ENCODE data around the gene UBE4B.
"Not testable (repeated sequence)": the region's sequence is repeated elsewhere in the genome, so short reads cannot be mapped to it uniquely, and the experiment has no call there.

Gene UBE4B

DNA sequence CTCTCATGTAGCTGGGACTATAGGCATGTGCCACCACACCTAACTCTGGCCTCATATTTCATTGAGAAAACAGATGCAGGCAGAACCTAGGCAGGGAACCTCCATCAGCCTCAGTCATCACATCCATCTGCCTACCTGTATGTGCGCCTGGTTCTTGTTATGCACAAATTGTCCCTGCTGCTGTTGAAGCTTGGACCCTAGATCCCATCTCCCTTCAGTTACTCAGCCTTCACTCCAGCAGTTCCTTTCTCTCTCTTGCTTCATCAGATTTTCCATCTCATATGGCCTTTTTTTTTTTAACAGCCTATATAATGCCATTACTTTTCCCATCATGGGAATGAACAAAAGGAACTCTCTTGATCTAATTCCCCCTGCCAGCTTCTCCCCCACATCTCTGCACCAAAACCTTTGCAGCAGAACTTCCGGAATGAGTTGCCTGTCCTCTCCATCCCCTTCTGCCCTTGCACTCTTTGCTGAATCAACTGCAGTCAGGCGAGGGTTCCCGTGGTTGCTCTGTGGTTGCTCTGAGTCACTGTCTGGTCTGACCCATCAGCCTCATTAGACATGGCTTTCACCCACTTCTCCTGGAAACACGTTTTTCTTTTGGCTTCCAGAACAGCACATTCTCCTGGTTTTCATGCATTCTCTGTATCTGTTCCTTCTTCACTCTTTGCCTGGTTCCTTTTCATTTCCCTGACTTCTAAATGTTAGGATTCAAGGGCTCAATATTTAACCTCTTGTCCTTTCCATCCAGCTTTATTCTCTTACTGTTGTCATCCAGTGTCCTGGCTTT, 41.5 kb downstream of the UBE4B start:
- peak; percentile 89 to 90 for DNase-seq

DNA sequence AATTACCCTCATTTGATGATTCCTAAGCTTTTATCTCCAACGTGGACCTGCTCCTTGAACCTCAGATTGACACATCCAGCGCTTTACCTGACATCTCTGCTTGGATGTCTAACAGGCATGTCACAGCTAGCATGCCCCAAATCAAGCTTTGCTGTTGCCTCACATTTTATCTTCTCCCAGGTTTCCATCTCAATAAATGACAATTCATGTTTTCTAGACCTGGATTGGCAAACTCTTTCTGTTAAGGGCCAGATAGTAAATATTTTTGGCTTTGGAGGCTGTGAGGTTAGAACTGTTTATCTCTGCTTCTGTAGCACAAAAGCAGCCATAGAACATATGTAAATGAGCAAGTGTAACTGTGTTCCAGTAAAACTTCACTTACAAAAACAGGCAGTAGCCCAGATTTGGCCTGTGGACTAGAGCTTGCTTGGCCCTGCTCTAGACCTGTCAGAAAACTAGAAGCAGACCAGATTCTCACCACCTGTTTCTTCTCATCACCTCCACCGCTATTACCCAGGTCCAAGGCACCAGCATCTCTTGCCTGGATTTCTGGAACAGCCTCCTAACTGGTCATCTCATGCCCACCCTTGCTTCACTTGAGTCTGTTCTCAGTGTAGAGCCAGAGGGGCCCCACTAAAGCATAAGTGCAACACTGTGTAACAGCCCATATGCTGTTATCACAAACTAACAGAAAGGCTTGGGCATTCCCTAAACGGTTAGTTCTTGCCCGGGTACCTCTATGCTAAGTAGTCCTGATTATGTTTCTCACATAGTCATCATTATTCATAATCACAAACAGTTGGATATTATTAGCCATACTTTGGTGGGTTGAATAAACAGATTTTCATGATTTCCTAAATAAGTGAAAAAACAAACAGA, 42.3 kb downstream of the UBE4B start:
- DNase-seq: no peak

DNA sequence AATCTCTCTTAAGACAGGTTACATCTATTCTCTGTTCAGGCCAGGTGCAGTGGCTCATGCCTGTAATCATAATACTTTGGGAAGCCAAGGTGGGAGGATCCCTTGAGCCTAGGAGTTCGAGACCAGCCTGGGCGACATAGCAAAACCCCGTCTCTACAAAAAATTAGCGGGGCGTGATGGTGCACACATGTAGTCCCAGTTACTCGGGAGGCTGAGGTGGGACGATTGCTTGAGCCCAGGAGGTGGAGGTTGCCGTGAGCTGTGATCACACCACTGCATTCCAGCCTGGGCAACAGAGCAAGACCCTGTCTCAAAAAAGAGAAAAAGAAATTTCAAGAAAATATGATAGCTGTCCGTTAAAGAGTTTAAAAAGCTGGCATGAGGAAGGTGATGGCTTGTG, 43.0 kb downstream of the UBE4B start:
- no peak for DNase-seq

DNA sequence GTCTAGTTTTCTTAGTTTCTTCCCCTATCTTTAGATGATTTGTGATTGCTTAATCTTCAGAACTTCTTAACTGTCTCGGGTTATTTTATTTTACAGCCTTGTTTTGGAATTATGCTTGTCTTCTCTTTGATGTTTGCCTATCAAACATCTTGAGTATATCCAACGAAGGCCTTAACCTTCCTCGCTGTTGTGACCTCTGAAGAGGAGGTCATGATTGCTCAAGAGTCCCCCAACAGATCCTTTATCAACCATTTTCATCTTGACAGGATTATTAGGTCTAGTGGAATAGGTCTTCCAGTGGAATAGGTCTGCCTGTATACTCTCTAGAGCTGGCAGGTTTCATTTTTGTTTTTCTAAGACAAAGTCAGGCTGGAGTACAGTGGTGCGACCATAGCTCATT, 45.7 kb downstream of the UBE4B start:
- DNase-seq: no peak

DNA sequence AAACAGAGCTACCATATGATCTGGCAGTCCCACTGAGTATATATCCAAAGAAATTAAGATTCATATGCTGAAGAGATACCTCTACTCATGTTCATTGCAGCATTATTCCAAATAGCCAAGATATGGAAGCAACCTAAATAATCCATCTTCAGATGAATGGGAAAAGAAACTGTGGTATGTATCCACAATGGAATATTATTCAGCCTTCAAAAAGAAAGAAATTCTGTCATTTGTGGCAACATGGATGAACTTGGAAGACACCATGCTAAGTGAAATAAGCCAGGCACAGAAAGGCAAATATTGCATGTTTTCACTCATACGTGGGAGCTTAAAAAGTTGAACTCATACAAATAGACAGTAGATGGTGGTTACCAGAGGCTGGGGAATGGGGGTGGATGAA, 47.8 kb downstream of the UBE4B start:
- no peak for DNase-seq

DNA sequence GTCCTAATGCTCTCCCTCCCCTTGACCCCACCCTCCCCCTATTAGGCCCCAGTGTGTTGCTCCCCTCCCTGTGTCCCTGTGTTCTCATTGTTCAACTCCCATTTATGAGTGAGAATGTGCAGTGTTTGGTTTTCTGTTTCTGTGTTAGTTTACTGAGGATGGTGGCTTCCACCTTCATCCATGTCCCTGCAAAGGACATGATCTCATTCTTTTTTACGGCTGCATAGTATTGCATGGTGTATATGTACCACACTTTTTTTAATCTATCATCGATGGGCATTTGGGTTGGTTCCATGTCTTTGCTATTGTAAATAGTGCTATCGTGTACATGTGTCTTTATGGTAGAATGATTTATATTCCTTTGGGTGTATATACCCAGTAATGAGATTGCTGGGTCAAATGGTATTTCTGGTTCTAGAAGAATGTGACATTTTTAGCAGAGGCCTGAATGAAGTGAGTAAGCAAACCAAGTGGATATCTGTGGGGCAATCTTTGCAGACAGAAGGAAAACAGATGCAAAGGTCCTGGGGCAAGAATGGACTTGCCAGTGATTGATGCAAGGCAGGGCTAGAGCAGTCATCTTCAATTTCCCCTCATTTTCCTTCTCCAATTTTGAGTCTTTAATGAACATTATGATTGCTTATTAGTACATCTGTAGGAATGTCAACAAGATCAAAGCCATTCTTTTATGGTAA, 50.2 kb downstream of the UBE4B start:
- DNase-seq: no peak

DNA sequence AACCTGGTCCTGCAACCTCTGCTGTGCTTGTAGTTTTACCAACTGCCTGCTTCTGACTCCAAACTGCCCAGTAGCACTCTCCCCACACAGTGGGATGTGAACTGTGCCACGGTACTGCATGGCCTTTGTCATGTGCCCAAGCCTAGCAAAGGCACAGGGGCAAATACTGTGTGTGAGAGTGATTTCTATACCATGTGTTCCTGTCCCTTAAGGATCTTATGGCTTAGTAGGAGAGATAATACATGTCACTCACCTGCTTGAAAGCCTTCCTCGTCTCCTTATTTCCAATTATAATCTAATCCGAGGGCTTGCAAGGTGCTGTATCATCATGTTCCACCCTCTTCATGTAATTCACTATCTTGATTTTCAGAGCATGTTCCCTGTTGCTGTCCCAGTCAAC, 51.3 kb downstream of the UBE4B start:
- DNase-seq: no peak

DNA sequence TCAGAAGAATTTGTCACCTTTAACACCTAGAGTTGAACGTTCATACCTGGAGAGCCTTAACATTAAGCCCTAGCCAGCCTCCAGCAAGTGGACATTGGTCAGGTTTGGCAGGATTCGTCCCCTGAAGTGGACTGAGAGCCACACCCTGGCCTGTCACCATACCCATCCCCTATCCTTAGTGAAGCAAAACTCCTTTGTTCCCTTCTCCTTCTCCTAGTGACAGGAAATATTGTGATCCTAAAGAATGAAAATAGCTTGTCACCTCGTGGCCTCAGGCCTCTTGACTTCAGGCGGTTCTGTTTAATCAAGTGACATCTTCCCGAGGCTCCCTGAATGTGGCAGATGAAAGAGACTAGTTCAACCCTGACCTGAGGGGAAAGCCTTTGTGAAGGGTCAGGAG, 52.3 kb downstream of the UBE4B start:
- no peak for DNase-seq

DNA sequence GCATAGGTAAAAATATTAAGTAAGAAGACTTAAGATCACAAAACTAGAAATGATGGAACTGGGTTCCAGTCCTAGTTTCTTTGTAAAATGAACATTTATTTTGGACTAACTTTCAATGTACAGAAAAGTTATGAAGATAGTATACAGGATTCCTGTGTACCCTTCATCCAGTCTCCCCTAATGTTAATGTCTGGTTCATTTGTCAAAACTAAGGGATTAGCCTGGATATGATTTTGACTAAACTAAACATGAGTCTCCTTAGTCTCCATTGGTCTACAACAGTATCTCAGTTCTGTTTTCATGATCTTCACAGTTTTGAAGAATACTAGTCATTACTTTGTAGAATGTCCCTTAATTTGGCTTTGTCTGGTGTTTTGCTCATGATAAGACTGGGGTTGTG, 54.5 kb downstream of the UBE4B start:
- no peak for DNase-seq

DNA sequence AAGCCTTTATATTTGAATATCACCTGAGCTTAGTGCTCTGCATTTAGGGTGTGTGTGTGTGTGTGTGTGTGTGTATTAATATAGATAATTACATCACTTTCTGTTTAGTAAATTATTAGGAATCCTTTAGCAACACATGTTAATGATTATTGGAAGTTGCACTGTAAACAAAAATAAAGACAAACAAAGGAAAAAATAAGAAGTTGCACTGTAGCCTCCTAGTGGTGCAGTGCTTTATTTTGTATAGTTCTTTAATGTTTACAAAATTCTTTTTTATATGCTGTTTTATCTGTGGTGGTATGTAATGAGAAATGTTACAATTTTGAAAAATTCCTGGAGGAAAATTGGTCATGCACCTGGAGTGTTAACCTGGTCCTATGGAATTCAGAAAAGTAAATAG, 69.2 kb downstream of the UBE4B start:
- no peak for DNase-seq

DNA sequence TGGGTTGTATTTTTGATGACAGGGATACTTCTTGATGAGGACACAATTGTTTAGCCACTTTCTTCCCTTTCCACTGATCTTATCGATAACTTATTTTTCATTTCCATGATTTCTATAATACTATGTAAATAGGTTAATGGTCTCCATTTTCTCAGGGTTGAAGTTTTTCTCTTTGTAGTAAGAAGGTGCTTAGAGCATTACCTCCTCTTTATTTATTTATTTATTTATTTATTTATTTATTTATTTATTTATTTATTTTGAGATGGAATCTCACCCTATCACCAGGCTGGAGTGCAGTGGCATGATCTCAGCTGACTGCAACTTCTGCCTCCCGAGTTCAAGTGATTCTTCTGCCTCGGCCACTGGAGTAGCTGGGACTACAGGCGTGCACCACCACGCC, 70.4 kb downstream of the UBE4B start:
- no peak for DNase-seq

DNA sequence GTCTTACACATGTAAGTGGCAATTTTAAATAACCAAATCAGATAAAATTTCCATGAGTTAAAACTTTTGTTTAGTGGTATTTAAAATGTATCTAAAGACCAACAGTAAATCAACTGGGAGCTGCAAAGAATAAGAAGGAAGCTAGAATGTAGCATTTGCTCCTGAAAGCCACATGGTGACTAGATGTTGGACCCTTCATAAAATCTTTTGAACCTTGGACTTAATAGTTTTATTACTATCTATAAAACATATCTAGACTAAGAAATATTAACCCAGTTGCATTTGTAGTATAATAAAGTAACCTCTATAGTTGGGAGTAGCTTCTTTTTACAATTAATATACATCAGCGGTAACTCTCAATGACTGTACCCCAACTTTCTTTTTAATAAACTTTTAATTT, 72.1 kb downstream of the UBE4B start:
- no peak for DNase-seq

DNA sequence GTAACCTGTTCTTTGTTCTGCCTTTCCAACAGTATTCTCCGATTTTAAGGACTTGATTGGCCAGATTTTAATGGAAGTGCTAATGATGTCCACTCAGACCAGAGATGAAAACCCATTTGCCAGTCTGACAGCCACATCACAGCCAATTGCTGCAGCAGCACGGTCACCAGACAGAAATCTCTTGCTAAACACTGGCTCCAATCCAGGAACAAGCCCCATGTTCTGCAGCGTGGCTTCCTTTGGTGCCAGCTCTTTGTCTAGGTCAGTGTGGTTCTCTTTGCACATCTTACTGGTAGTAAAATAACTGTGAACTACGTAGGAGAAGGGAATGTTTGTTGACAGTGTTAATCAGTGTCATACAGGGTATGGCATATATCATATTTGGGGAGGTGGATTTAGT, 72.7 kb downstream of the UBE4B start:
- DNase-seq: no peak

DNA sequence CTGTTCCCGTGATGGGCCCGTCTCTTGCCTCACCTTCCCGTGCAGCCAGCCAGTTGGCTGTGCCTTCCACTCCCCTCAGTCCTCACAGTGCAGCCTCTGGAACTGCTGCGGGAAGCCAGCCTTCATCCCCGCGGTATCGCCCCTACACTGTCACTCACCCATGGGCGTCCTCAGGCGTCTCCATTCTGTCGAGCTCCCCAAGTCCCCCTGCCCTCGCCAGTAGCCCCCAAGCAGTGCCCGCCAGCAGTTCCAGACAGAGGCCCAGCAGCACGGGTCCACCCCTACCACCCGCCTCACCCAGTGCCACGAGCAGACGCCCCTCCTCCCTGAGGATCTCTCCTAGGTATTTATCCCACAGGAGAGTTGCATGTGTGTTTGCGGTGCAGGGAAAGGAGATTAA, 73.5 kb downstream of the UBE4B start:
- no peak for DNase-seq

DNA sequence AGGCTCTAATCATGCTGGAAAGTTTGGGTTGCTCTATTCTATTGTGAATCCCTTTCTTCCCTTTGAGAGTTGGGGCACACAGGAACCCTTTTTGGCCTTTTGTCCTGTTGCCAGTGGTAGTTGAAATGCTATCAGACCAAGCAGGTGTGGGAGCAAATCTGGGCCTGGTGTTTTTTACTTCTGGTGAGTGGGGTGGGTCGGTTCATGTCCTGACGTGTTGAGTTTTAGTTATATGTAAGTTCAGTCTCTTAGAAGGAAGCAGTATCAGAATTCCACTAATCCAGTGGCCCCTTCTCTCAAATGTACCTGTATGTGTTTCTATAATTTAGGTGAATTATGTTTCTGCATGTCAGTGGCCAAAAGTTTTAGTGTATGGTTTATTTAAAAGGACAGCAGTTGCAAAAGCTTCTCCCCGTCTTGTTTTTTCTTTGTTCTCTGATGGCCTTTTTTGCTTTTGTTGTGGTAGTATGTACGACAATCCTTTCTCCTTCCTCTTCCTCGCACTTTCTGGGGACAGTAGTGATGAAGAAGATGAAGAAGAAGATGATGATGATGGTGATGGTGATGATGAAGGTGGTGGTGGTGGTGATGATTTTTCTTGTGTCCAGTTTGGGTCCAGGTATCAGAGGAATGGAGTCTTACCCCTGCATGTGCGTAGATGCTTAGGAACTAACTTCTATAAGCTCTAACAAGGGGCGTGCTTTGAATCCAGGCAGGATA, 74.2 kb downstream of the UBE4B start:
- no peak for DNase-seq

DNA sequence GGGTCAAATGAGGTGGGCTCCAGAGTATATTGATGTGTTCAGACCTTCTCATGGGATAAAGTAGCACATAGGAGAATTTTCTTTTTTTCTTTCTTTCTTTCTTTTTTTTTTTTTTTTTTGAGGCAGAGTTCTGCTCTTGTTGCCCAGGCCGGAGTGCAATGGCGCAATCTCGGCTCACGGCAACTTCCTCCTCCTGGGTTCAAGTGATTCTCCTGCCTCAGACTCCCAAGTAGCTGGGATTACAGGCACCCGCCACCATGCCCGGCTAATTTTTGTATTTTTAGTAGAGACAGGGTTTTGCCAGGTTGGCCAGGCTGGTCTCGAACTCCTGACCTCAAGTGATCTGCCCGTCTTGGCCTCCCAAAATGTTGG, 74.7 kb downstream of the UBE4B start:
- DNase-seq: not testable (repeated sequence)

DNA sequence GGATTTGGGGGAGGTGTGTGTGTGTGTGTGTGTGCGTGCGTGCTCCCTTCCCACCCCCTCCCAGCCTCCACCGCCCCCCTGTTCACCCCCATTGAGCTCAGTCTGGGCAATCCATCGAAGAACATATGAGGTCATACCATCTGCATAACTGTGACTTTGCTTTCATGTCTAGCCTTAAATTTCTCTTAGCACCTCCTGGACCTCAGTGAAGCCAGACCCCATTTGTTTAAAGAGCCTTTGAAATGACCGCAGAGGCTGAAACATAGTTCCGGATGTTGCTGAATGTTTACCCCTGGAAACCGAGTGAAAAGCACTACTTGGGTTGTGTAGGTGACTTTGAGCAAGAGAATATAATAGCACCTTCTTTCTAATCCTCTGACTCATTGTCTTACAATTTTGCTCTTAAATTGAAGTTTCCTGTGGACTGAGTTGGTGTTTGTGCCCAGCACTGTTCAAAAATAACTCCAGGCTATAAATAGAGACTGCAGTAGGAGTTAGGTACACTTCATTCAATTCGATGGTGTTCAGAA, 75.4 kb downstream of the UBE4B start:
- DNase-seq: no peak

DNA sequence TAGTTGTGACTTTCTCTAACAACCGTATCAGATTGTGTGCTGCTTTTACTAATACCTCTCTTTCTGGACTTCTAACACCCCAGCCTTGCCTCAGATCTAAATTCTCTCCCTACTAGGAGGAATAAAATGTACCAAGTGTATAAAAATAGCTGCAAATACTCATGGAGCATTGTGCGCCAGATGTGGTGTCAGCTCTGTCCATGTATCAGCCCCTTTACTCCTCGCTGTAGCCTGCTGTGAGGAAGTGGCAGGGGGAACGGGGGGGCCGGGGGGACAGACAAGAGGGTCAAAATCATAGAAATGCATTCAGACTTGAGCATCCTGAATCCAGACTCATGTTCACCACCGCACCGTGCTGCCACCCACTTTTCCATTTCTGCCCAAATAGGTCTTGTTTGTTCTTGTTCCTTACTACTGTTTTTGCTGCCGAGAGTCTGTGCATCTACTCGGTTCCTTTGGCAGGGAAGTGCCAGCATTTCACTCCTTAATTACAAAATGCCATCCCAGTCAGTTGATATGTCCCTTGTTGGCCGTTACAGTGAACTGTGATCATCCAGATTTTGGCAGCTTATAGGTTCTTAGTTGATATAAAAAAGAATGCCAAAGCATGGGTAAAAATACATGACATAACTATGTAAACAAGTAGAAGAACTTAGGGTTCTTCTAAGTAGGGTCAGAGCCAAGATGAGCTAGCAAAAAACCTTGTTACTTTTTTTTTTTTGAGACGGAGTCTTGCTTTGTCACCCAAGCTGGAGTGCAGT, 76.4 kb downstream of the UBE4B start:
- DNase-seq: no peak

DNA sequence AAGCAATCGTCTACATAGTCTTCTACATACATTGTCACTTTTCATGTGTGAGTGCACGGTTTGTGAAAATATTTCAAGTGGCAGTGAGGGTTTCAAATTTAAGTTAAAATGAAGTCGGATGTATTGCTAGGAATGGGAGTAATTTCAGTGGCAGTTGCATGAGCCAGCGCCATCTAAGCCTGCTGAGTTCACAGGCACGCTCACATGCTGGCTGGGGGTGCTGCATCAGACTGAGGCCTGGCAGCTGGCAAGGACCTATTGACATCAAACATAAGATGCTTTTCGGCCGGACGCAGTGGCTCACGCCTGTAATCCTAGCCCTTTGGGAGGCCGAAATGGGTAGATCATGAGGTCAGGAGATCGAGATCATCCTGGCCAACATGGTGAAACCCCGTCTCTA, 80.7 kb downstream of the UBE4B start:
- no peak for DNase-seq

DNA sequence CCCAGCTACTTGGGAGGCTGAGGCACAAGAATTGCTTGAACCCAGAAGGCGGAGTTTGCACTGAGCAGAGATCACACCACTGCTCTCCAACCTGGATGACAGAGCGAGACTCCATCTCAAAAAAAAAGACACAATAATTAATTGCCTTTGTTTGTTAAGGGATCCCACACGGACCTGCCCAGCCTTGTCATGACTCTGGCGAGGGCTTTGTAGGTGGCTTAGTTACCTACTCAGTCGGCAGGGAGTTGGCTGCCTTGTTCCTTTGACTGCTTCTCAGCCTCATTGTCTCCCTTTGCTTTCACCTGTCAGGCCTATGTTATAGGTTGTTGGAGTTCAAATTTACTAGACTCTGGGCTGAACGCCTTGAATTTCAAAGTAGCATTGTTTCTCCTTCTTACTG, 82.0 kb downstream of the UBE4B start:
- DNase-seq: no peak

DNA sequence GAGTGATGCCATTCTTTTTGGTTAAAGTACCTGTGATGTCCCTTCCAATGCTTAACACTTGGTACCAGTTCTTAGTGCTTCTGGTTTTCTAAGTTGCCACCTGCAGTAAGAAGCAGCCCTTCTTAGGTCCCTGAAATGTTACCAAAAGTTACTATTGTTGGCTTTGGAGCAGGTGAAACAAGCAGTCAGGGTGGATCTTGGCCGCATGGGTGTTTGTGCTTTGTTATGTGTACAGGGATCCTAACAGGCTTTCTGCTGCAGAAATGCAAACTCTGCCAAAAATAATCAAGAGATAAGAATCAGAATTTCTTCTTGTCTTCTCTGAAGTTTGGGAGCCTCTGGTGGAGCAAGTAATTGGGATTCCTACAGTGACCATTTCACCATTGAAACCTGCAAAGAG, 84.4 kb downstream of the UBE4B start:
- no peak for DNase-seq

DNA sequence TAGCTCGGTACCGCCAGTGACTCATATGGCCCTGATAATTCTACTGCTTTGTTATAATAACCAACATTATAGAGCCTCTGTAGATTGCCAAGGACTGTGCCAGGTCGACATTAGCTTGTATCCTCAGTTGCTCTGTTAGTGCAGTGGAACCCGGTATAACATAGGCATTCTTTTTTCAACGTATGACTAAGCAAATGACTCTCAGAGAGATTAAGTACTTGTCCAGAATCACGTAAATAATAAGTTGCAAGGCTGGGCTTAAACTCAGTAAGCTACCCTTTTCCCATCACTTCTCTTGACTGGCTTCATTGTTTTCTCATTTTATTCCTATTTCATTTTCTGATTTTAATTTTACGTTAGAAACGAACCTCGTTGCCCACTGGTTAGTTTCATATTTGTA, 85.1 kb downstream of the UBE4B start:
- DNase-seq: no peak
